GM19043 (cell line): ENCODE results near the gene LRRC37A2.
"Not testable (repeated sequence)": the region's sequence is repeated elsewhere in the genome, so short reads cannot be mapped to it uniquely, and the experiment has no call there.

Source experiments
- ATAC-seq: cut with Tn5 transposase; IDR thresholded peaks from one replicate; pipeline ENCODE4 v1.9.1; 2021; ENCODE audit warnings: low read depth; ENCODE audit not compliant: unreplicated experiment

Gene LRRC37A2

DNA sequence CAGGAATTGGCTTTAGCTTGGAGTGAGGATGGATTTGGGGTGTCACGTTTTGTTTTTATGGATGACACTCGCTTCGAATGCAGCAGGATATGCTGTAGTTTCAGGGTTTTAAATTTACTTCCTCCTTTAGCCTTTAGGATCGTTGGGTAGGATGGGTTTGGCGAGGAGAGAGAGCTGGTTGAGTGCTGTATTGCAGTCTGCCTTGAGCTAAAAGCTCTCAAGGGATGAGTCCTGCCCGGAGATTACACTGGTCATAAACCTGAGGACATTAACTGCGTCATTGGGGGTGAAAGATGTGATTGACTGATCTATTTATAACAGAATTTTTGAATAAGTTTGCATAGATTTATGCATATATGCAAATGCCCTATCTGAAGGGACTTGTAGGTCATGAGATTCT is 79.1 kb downstream of the LRRC37A2 start:
- not testable (repeated sequence) for ATAC-seq

- ATAC-seq = not testable (repeated sequence)
Observed at GRCh38 chr17:46598344-46598931, 86.2 kb downstream of the LRRC37A2 start.

GRCh38 chr17:46600767-46601166 is 88.5 kb downstream of the LRRC37A2 start:
- ATAC-seq = not testable (repeated sequence)

GRCh38 chr17:46603125-46603524 is 90.9 kb downstream of the LRRC37A2 start:
- ATAC-seq = peak; percentile 77
